Measurements from ENCODE around the gene ARHGAP12.
"Not testable (repeated sequence)": the region's sequence is repeated elsewhere in the genome, so short reads cannot be mapped to it uniquely, and the experiment has no call there.

ARHGAP12 gene, protein sequence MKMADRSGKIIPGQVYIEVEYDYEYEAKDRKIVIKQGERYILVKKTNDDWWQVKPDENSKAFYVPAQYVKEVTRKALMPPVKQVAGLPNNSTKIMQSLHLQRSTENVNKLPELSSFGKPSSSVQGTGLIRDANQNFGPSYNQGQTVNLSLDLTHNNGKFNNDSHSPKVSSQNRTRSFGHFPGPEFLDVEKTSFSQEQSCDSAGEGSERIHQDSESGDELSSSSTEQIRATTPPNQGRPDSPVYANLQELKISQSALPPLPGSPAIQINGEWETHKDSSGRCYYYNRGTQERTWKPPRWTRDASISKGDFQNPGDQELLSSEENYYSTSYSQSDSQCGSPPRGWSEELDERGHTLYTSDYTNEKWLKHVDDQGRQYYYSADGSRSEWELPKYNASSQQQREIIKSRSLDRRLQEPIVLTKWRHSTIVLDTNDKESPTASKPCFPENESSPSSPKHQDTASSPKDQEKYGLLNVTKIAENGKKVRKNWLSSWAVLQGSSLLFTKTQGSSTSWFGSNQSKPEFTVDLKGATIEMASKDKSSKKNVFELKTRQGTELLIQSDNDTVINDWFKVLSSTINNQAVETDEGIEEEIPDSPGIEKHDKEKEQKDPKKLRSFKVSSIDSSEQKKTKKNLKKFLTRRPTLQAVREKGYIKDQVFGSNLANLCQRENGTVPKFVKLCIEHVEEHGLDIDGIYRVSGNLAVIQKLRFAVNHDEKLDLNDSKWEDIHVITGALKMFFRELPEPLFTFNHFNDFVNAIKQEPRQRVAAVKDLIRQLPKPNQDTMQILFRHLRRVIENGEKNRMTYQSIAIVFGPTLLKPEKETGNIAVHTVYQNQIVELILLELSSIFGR

GRCh38 chr10:31928549-31929260 lies at the start of gene ARHGAP12:
ARHGAP12 (minus strand) TSS chr10:31928831; CDS start chr10:31908855, 19,976 bp downstream.
- DNase-seq: peak; percentile 76

DNA sequence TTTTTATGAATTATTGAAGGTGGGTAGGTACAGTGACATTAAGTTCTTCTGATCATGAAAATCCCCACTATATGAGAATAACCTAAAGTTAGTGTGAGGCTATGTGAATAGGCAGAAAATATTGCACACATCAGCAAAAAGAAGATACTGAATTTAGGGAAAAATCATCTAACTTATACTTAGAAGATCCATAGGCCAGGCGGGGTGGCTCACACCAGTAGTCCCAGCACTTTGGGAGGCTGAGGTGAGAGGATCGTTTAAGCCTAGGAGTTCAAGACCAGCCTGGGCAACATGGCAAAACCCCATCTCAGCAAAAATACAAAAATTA lies 49.5 kb upstream of the ARHGAP12 start:
- no peak for DNase-seq

DNA sequence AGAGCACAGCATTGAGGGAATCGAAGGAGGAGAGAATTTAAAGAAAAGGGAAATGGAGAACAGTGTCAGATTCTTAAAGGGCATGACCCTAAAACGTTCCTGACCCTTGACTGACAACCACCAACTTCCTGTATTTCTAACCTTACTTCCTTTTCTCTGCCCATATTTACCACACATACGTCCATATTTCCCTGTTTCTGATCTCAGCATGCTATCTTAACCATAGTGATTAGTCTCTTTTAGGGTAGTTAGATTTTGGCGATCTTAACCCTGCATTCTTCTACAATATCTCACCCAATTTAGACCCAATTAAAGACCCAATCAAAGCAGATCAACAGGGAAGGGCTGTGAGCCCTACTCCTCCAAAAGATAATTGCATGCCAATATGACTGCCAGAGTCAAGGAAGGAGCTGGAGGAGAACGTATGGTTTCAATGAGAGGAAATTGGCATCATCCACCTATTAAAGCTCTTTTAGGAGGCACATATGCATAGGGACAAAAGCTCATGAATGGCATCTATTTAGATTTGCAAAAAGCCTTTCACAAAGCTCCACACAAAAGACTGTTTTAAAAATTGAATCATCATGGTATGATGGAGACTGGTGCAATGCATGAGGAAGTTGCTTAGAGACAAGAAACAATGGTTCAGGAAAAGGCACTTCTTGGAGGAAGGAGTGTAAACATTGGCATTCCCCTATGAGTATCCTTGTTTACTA lies 49.0 kb upstream of the ARHGAP12 start:
- no peak for DNase-seq

GRCh38 chr10:31975157-31975765 lies 46.6 kb upstream of the ARHGAP12 start:
- DNase-seq: no peak

DNA sequence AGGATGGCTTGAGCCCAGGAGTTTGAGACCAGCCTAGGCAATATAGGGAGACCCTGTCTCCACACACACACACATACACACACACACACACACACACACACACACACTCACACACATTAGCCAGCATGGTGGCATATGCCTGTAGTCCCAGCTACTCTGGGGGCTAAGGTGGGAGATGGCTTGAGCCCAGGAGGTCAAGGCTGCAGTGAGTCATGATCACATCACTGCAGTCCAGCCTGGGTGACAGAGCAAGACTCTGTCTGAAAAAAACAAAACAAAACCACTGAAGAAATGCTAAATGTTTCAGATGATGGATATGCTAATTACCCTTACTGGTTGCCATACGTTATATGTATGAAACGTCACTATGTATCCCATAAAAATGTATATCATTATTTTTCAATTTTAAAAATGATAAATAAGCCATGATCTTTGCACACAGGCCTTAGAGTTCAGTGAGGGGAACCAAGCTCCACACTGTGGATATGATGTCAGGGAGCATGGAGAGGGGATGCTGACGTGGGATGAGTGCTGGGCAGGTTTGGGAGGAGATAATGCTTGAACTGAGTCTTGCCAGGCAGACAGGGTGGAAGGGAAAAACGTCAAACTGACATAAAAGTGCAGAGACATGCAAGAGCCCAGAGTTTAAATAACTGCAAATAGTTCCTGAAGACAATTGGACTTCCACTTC lies 45.9 kb upstream of the ARHGAP12 start:
- DNase-seq: no peak

- no peak for DNase-seq
These were observed 43.9 kb upstream of the ARHGAP12 start for GRCh38 chr10:31972519-31973041.

GRCh38 chr10:31969847-31970246 lies 41.2 kb upstream of the ARHGAP12 start:
- DNase-seq: not testable (repeated sequence)

DNA sequence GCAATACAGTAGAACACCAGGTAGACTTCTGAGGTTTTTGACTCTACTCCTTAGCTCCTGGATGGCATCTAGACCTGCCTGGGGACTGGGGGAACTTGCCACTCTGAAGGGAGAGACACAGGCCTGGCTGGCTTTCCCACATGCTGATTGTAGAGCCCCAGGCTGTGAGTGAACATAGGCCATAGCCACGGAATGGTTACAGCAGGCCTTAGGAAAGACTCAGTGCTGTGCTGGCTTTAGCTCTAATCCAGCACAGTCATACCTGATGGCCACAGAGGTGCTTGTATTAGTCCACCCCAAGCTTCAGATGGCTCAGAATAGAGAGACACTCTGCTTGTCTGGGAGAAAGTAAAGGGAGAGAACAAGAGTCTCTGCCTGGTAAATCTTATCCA lies 35.0 kb upstream of the ARHGAP12 start:
- DNase-seq: no peak

- no peak for DNase-seq
These were observed 34.4 kb upstream of the ARHGAP12 start for GRCh38 chr10:31962826-31963588.

DNA sequence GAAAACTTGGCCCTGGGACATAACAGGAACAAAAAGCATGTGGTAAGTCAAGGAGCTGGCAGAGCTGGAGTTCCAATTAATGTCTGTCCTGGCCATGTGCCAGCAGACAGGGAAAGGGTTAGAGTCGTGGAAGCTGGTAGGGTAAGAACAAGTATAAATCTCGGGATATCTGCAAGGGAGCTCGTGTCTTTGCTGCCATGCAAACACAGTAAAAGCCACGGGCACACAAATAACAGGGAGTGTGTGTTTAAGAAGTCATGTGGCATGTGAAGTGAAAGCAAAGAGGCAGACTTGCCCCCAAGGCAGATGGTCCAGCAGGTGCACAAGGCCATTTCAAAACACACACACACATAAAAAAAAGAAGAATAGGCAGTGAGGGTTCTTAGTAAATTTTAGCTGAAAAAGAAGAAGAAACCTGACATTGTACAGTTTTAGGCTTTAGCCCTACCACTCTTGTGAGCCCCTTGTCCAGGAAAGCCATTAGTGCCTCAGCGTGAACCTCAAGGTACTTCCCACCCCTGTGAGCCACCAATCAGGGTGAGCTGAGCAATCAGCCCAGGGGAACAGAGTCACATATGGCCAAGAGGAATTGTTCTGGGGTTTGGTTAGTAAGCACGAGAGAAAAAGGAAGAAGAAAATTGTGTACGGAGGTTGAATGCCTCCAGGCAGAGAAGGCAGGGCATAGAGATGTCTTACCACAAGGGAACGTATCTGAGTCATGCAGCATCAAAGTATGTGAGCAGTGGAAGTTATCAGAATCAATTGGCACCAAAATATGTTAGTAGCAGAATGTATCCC lies 32.8 kb upstream of the ARHGAP12 start:
- peak; percentile 78 for DNase-seq

GRCh38 chr10:31959461-31960173 lies 31.0 kb upstream of the ARHGAP12 start:
- no peak for DNase-seq

DNA sequence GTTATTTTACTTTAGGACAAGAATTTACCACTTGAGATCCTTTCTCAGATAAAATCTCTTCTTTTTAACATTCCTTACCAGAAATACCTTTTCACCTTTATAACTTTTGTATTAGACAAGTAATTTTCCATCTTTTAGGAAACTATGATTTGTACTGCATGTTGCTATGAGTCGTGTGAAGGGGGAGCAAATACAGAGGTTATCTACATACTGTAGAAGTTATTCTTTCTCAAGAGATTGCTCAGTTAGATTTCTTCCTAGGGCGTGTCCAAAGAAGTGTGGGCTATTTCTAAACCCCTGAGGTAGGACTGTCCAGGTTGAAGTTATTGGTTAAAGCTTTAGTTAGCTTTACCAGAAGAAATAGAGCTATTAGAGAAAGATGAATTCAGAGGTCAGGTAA lies 30.2 kb upstream of the ARHGAP12 start:
- DNase-seq: no peak

- DNase-seq: no peak
These were observed 27.7 kb upstream of the ARHGAP12 start for GRCh38 chr10:31956200-31956946.

DNA sequence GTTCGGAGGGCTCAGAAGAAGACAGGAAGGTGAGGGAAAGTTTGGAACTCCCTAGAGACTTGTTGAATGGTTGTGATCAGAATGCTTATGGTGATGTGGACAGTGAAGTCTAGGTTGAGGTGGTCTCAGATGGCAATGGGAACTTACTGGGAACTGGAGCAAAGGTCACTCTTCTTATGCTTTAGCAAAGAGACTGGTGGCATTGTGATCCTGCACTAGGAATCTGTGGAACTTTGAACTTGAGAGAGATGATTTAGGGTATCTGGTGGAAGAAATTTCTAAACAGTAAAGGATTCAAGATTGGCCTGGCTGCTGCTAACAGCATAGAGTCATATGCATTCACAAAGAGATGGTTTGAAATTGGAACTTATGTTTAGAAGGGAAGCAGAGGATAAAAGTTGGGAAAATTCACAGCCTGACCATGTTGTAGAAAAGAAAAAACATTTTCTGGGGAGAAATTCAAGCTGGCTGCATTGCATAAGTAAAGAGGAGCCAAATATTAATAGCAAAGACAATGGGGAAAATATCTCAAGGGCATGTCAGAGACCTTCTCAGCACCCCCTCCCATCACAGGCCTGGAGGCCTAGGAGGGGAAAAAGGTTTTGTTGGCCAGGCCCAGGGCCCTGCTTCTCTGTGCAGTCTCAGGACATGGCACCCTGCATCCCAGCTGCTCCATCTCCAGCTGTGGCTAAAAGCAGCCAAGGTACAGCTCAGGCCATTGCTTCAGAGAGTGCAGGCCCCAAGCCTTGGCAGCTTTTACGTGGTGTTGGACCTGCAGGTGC lies 26.0 kb upstream of the ARHGAP12 start:
- no peak for DNase-seq

- DNase-seq: no peak
These were observed 24.8 kb upstream of the ARHGAP12 start for GRCh38 chr10:31953480-31953879.

- DNase-seq: no peak
These were observed 24.4 kb upstream of the ARHGAP12 start for GRCh38 chr10:31953080-31953479.

DNA sequence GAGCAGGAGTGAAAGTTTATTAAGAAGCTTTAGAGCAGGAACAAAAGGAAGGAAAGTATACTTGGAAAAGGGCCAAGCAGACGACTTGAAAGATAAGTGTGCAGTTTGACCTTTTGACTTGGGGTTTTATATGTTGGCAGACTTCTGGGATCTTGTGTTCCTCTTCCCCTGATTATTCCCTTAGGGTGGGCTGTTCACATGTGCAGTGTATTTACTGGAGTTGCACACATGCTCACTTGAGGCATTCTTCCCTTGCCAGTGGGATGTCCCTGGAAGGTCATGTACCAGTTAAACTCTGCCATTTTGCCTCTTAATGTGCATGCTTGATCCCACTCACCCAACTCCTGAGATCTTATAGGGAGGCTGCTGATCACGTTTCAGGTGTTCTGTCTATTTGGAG lies 23.4 kb upstream of the ARHGAP12 start:
- no peak for DNase-seq

GRCh38 chr10:31949266-31949665 lies 20.6 kb upstream of the ARHGAP12 start:
- DNase-seq: no peak

Data from amniotic stem cell (primary cell).